ENCODE data around the gene SBDS.
"Not testable (repeated sequence)": the region's sequence is repeated elsewhere in the genome, so short reads cannot be mapped to it uniquely, and the experiment has no call there.

GRCh38 chr7:66978312-66978711, 17.1 kb downstream of the SBDS start:
- TF ChIP-seq CTCF (IDR thresholded peaks at IDR 0.05; ENCODE audit: low read depth, low read length, poor library complexity, severe bottlenecking); EZH2phosphoT487 (IDR thresholded peaks at IDR 0.05; ENCODE audit: borderline replicate concordance, low read length): not testable (repeated sequence)
